Measurements from ENCODE around the gene PPT2.
"Not testable (repeated sequence)": the region's sequence is repeated elsewhere in the genome, so short reads cannot be mapped to it uniquely, and the experiment has no call there.

The PPT2 gene

DNA sequence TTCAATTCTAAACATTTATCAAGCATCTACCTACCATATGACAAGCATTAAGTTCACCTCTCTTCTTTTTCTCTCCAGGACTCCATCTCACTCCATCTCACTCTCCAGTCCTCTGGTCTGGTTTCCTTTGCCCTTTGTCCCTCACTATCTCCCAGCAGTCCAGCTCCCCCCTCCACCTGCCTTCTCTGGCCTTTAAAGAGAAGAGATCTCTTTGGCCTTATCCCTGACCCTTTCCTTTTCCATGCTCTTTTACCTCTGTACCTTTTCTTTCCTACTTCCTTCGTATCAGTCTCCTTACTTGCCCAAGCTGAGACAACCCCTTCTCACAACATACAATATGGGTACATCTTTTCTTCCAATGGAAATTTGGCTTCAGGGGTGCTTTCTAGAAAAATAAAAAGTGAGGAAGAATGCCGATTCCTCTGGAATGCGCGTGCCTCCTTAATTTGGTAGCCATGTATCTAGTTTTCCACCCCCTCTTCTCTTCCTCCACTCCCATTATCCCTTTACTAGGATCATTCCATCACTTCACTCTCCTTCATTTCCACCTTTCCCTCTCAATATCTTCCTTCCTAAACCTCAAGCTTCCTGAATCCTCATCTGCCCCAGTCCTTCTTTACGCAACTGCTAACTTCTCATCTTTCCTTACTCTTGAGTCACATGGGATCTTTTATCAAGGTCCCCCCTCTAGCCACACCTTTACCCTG lies 22.7 kb downstream of the PPT2 start:
- DNase-seq (ENCODE audit: low read depth), result no peak

GRCh38 chr6:32177183-32177787 lies 23.3 kb downstream of the PPT2 start:
- DNase-seq (ENCODE audit: low read depth), result no peak

DNA sequence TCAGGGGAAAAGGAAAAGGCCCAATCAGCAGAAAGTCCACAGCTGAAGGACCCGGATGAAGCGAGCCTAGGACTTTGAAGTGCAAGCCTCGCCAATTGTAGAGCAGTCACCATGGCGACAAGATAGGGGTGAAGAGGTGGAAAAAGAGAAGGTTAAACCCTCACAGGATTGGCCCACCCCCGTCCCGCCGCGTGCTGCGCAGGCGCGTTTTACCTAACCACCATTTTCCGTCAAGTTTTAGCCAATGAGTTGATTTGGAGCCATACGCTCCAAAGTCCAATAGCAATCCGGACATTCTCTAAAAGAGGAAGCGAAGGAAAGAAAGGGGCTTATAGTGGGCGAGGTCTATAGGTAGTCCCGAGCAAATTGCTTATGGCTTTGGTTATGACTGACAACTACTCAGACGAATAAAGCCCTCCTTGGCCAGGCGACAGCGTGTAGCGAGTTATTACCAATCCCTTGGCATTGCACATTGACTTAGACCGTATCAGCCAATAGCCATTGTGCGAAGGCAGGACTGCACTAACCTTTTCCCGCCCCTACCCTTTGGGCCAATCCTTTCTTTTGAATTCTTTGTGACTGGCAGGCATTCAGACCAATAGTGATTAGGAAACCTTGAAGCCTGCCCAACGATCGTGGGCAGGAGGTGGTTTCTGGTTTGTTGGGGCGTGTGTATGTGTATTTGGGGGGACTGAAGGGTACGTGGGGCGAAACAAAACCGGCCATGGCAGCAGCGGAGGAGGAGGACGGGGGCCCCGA lies 24.0 kb downstream of the PPT2 start, which contains the start of gene RNF5:
RNF5 (plus strand) TSS at position 618 of the 759 bp plus-strand sequence; CDS start at position 725, 107 bp downstream.
- peak; percentile 59 for DNase-seq (ENCODE audit: low read depth)

- no peak for DNase-seq (ENCODE audit: low read depth)
Observed at GRCh38 chr6:32178547-32179440, 24.9 kb downstream of the PPT2 start.

DNA sequence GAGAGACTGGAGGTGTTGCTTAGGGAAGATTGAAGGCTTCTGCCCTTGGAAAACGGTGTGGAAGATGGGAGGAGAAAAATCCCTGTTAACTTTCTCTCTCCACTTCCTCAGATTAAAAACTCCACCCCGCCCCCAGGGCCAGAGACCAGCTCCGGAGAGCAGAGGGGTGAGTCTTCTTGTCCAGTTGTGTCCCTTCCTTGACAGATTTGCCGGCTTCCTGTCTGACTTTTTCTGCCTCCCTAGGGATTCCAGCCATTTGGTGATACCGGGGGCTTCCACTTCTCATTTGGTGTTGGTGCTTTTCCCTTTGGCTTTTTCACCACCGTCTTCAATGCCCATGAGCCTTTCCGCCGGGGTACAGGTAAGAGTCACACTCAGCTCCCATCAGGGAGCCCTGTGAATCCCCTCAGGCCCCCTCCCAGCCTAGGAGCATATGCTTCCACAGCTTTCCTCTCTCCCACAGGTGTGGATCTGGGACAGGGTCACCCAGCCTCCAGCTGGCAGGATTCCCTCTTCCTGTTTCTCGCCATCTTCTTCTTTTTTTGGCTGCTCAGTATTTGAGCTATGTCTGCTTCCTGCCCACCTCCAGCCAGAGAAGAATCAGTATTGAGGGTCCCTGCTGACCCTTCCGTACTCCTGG lies 25.9 kb downstream of the PPT2 start:
- no peak for DNase-seq (ENCODE audit: low read depth)

- no peak for DNase-seq (ENCODE audit: low read depth)
Observed at GRCh38 chr6:32181148-32181702, 27.3 kb downstream of the PPT2 start.

GRCh38 chr6:32181915-32182529 lies 28.1 kb downstream of the PPT2 start:
- no peak for DNase-seq (ENCODE audit: low read depth)

GRCh38 chr6:32182555-32182981 lies 28.6 kb downstream of the PPT2 start:
- DNase-seq (ENCODE audit: low read depth), result no peak

GRCh38 chr6:32183030-32183429 lies 29.1 kb downstream of the PPT2 start:
- DNase-seq (ENCODE audit: low read depth), result no peak

DNA sequence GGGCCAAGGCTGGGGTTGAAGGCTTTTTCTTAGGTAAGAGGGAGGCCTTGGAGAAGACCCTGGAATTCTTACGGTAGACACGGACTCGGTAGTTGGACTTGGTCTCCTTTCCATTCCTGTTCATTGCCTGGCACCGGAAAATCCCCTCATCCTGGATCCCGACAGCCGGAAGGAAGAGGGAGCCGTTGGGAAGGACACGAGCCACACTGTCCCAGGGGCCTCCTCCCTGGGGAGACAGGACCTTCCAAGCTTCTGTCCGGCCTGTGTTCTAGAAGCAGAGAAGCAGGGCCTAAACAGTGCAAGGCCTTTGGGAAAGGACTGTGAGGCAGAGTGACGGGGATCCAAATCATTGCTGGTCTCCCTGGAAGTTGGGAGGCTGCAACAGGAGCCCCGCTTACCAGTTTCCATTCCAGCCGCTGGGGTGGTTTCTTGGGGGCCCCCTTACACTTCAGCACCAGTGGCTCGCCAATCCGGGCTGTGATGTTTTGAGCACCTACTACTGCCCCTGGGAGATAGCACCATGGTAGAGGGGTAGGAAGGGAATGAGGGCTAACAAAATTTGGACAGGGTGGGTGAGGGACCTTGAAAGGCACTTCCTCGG lies 29.6 kb downstream of the PPT2 start:
- DNase-seq (ENCODE audit: low read depth), result no peak

GRCh38 chr6:32184084-32184640 lies 30.2 kb downstream of the PPT2 start, which contains the start of gene AGER:
Gene AGER (minus strand): TSS chr6:32184253. CDS start chr6:32184222, 31 bp downstream.
- no peak for DNase-seq (ENCODE audit: low read depth)

DNA sequence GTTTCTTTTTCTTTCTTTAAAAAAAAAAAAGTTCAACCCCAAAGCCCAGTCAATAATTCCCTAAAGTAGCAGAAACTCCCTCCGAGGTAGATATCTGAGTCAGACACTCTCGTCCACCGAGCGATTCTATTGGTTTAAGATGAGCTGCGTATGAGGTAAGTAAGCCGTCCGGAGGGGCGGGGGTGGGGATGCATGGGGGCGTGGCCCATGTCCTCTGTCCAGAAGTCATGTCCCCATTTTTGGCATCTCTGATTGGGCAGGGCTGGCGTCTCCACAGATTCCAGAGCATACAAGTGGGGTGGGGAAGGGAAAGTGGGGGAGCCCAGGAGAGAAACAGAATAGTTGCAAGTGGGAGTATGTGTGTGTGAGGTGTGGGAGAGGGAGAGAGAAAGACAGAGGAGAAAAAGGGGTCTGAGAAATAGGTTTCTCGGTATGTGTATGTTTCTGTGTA lies 31.8 kb downstream of the PPT2 start:
- DNase-seq (ENCODE audit: low read depth), result not testable (repeated sequence)

GRCh38 chr6:32186151-32186840 lies 32.4 kb downstream of the PPT2 start:
- not testable (repeated sequence) for DNase-seq (ENCODE audit: low read depth)

- DNase-seq (ENCODE audit: low read depth), result no peak
Observed at GRCh38 chr6:32187009-32187709, 33.2 kb downstream of the PPT2 start.

DNA sequence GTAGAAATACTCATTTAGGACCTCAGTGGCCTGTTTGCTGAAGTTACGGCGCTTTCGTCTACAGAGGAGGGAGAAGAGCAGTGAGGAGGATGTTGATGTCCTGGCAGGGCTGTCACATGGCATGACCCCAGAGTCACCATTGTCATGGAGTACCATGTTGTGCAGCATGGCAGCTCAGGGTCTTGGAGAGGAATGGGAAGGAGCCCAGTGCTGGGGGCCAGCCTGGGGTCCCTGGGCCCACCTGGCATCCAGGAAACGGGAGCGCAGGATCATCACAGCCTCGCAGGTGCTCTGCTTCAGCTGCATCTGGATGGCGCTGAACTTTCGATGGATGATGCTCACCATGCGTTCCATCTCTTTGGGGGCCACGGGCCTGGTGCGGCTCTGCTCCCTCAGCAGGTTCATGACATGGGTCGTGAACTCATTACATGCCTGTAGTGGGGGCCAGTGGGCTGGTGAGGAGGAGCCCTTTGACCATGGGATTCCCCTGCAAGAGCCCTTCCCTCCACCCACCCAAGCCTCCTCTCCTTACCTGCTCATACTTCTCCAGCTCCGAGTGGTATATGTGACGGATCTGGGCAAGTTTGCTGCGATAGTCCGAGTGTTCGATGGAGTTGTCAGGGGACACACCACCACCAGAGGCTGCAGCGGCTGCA lies 33.9 kb downstream of the PPT2 start:
- DNase-seq (ENCODE audit: low read depth), result not testable (repeated sequence)

- DNase-seq (ENCODE audit: low read depth), result no peak
Observed at GRCh38 chr6:32188381-32189068, 34.6 kb downstream of the PPT2 start.

- no peak for DNase-seq (ENCODE audit: low read depth)
Observed at GRCh38 chr6:32189069-32189741, 35.3 kb downstream of the PPT2 start.

All from stimulated activated CD8-positive, alpha-beta memory T cell treated with anti-CD3 and anti-CD28 coated beads, Interleukin-15, amount 100 ng/mL, for 24 hours (primary cell).